ENCODE results near the gene AADACL2.

The AADACL2 gene

GRCh38 chr3:151804267-151804666, 70.5 kb downstream of the AADACL2 start:
- no peak for DNase-seq (ENCODE audit: low read depth, low spot score)

- no peak for DNase-seq (ENCODE audit: low read depth, low spot score)
These were observed 73.1 kb downstream of the AADACL2 start for GRCh38 chr3:151806838-151807237.
